H1 (cell line): ENCODE results near the gene APOA1. TPM values are rescaled to one million over a fixed set of nuclear protein-coding genes. Genes with fewer than 3 reads are reported as not detected.

Experiments used
- BCL11A ChIP-seq, 2 experiments: IDR thresholded peaks; one replicate each; pipeline ENCODE4 v1.6.1; 2011; ENCODE audit warnings: low read depth in 2 of 2, low read length in 2 of 2, mild to moderate bottlenecking in 2 of 2
- CHD2 ChIP-seq: IDR thresholded peaks from 2 replicates; pipeline ENCODE4 v1.6.1; 2012; ENCODE audit warnings: low read length, improper control_type of control experiment
- RAD21 ChIP-seq, 2 experiments: IDR thresholded peaks in 1 of 2; conservative IDR thresholded peaks in 1 of 2; 2 replicates each; pipeline ENCODE4 v1.6.1; 2011; ENCODE audit warnings: low read depth in 2 of 2, low read length in 2 of 2, improper control_type of control experiment in 1 of 2, inconsistent platforms in 1 of 2, mild to moderate bottlenecking in 1 of 2, moderate library complexity in 1 of 2
- SAP30 ChIP-seq: fragments of 300-600 bp; sonication (generic); IDR thresholded peaks from 2 replicates; pipeline ENCODE4 v1.7.1; 2012; ENCODE audit warnings: low read length, moderate library complexity, mild to moderate bottlenecking, inconsistent platforms; ENCODE audit not compliant: insufficient read depth, insufficient replicate concordance
- SP4 ChIP-seq: IDR thresholded peaks from 2 replicates; pipeline ENCODE4 v1.6.1; 2012; ENCODE audit warnings: low read length, inconsistent platforms
- SUZ12 ChIP-seq: fragments of 200-600 bp; sonication (generic); IDR thresholded peaks from 2 replicates; pipeline ENCODE4 v1.6.1; 2012; ENCODE audit warnings: mild to moderate bottlenecking, inconsistent platforms, low read length, moderate library complexity, mixed read lengths
- TBP ChIP-seq: IDR thresholded peaks from 2 replicates; pipeline ENCODE4 v1.6.1; 2011; ENCODE audit warnings: low read depth, low read length, improper control_type of control experiment
- TCF12 ChIP-seq: IDR thresholded peaks from 2 replicates; pipeline ENCODE4 v1.6.1; 2011; ENCODE audit warnings: low read depth, mild to moderate bottlenecking, low read length
- polyA plus RNA-seq, 7 experiments: library from polyadenylated mRNA; depleted of rRNA in 3 of 7; stranded (reverse) in 5 of 7; unstranded in 2 of 7; fragments of >200 nt in 5 of 7; fragments of 200-250 nt in 2 of 7; gene quantifications; 1 replicate in 5 of 7; 2 replicates in 1 of 7; 4 replicates in 1 of 7; pipeline versions ENCODE4 v1.2.1 to v1.2.3, GENCODE V29; 2011 to 2013; ENCODE audit warnings: missing spikeins in 2 of 7, mixed read lengths in 2 of 7
- total RNA-seq: library from RNA; stranded (reverse); fragmentation: NEBNext Ultra II Directional; extraction: Animal tissue kit (Norgen Biotek cat#: 25700); gene quantifications from 2 replicates; pipeline ENCODE4 v1.2.1, GENCODE V29; 2021
- TF ChIP-seq, protein P1 (sequence below): fragments of 300-600 bp; sonication (generic); IDR thresholded peaks from 2 replicates; pipeline ENCODE4 v1.7.1; 2012; ENCODE audit warnings: low read length, moderate library complexity, mild to moderate bottlenecking, inconsistent platforms; ENCODE audit not compliant: insufficient replicate concordance

The APOA1 gene
- total and polyA plus RNA-seq, 2 of the 8 experiments (the other 6 are each of a cell fraction or from before 2014, with no cell fraction given): 0.80 TPM; not detected in 1

DNA sequence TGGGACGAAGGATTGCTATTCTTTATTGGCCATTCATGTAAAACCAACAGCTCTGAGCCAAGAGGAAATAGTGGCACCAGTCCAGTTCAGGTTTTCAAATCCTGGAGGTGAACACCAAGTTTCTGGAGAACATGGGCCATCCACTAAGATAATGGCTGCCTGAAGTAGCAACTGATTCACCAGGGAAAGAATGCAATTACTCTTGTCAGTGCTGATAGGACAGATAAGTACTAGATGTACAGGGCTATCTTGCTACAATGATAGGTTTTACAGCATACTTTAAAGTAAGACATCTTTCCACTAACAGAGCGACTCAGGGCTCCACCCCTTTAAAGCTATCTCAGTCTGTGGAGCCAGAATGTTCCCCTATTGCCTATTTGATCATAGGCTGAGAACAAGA, 36.8 kb upstream of the APOA1 start (continued):
- TF ChIP-seq, protein P1, sequence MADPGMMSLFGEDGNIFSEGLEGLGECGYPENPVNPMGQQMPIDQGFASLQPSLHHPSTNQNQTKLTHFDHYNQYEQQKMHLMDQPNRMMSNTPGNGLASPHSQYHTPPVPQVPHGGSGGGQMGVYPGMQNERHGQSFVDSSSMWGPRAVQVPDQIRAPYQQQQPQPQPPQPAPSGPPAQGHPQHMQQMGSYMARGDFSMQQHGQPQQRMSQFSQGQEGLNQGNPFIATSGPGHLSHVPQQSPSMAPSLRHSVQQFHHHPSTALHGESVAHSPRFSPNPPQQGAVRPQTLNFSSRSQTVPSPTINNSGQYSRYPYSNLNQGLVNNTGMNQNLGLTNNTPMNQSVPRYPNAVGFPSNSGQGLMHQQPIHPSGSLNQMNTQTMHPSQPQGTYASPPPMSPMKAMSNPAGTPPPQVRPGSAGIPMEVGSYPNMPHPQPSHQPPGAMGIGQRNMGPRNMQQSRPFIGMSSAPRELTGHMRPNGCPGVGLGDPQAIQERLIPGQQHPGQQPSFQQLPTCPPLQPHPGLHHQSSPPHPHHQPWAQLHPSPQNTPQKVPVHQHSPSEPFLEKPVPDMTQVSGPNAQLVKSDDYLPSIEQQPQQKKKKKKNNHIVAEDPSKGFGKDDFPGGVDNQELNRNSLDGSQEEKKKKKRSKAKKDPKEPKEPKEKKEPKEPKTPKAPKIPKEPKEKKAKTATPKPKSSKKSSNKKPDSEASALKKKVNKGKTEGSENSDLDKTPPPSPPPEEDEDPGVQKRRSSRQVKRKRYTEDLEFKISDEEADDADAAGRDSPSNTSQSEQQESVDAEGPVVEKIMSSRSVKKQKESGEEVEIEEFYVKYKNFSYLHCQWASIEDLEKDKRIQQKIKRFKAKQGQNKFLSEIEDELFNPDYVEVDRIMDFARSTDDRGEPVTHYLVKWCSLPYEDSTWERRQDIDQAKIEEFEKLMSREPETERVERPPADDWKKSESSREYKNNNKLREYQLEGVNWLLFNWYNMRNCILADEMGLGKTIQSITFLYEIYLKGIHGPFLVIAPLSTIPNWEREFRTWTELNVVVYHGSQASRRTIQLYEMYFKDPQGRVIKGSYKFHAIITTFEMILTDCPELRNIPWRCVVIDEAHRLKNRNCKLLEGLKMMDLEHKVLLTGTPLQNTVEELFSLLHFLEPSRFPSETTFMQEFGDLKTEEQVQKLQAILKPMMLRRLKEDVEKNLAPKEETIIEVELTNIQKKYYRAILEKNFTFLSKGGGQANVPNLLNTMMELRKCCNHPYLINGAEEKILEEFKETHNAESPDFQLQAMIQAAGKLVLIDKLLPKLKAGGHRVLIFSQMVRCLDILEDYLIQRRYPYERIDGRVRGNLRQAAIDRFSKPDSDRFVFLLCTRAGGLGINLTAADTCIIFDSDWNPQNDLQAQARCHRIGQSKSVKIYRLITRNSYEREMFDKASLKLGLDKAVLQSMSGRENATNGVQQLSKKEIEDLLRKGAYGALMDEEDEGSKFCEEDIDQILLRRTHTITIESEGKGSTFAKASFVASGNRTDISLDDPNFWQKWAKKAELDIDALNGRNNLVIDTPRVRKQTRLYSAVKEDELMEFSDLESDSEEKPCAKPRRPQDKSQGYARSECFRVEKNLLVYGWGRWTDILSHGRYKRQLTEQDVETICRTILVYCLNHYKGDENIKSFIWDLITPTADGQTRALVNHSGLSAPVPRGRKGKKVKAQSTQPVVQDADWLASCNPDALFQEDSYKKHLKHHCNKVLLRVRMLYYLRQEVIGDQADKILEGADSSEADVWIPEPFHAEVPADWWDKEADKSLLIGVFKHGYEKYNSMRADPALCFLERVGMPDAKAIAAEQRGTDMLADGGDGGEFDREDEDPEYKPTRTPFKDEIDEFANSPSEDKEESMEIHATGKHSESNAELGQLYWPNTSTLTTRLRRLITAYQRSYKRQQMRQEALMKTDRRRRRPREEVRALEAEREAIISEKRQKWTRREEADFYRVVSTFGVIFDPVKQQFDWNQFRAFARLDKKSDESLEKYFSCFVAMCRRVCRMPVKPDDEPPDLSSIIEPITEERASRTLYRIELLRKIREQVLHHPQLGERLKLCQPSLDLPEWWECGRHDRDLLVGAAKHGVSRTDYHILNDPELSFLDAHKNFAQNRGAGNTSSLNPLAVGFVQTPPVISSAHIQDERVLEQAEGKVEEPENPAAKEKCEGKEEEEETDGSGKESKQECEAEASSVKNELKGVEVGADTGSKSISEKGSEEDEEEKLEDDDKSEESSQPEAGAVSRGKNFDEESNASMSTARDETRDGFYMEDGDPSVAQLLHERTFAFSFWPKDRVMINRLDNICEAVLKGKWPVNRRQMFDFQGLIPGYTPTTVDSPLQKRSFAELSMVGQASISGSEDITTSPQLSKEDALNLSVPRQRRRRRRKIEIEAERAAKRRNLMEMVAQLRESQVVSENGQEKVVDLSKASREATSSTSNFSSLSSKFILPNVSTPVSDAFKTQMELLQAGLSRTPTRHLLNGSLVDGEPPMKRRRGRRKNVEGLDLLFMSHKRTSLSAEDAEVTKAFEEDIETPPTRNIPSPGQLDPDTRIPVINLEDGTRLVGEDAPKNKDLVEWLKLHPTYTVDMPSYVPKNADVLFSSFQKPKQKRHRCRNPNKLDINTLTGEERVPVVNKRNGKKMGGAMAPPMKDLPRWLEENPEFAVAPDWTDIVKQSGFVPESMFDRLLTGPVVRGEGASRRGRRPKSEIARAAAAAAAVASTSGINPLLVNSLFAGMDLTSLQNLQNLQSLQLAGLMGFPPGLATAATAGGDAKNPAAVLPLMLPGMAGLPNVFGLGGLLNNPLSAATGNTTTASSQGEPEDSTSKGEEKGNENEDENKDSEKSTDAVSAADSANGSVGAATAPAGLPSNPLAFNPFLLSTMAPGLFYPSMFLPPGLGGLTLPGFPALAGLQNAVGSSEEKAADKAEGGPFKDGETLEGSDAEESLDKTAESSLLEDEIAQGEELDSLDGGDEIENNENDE: no peak
- no peak for TF ChIP-seq SAP30
- no peak for TF ChIP-seq TCF12
- no peak for TF ChIP-seq RAD21 (IDR thresholded peaks at IDR 0.05 in 1 of 2, conservative IDR thresholded peaks at IDR 0.05 in 1 of 2; ENCODE audit: low read depth in 2 of 2, low read length in 2 of 2)
- no peak for TF ChIP-seq BCL11A (IDR thresholded peaks at IDR 0.05; ENCODE audit: low read depth in 2 of 2, low read length in 2 of 2)
- TF ChIP-seq CHD2: no peak
- TF ChIP-seq SUZ12: no peak
- TF ChIP-seq TBP: no peak
- no peak for TF ChIP-seq SP4
